K562 (cell line): ENCODE results near the gene RNU5D-1. TPM values are rescaled to one million over a fixed set of nuclear protein-coding genes. Genes with fewer than 3 reads are reported as not detected.

ENCODE experiments used
- ERF ChIP-seq: fragments of 450-650 bp; formaldehyde crosslinking; IDR thresholded peaks from 2 replicates; pipeline ENCODE4 v1.4.0; 2020; ENCODE audit warnings: mild to moderate bottlenecking, mixed read lengths
- HNRNPL ChIP-seq: fragments of 200-400 bp; formaldehyde crosslinking; IDR thresholded peaks from 2 replicates; pipeline ENCODE4 v1.6.1; 2017; ENCODE audit warnings: low read depth, mild to moderate bottlenecking, low read length
- HOXB6 ChIP-seq: fragments of 250-450 bp; sonication (Bioruptor Pico); IDR thresholded peaks from 2 replicates; pipeline ENCODE4 v1.5.1; 2022; ENCODE audit warnings: mild to moderate bottlenecking, borderline replicate concordance
- MAZ ChIP-seq, 2 experiments: fragments of 450-650 bp in 1 of 2; sonication (generic) in 1 of 2; formaldehyde crosslinking; IDR thresholded peaks in 1 of 2; conservative IDR thresholded peaks in 1 of 2; 2 replicates each; pipeline versions ENCODE4 v1.4.0 to v1.5.0; 2020; ENCODE audit warnings: mild to moderate bottlenecking in 1 of 2, missing genetic modification reagents in 1 of 2
- MECOM ChIP-seq: fragments of 250-450 bp; sonication (Bioruptor Pico); IDR thresholded peaks from 2 replicates; pipeline ENCODE4 v1.8.0; 2022; ENCODE audit warnings: inconsistent platforms
- RB1 ChIP-seq: fragments of 450-650 bp; IDR thresholded peaks from 2 replicates; pipeline ENCODE4 v1.6.1; 2017; ENCODE audit warnings: low read depth, mild to moderate bottlenecking
- TOE1 ChIP-seq, 2 experiments: fragments of 450-650 bp in 1 of 2; sonication (generic) in 1 of 2; formaldehyde crosslinking in 1 of 2; IDR thresholded peaks; 2 replicates each; pipeline versions ENCODE4 v1.7.1 to v1.8.0; 2016 to 2022; ENCODE audit warnings: borderline replicate concordance in 2 of 2, mild to moderate bottlenecking in 2 of 2, antibody characterized with exemption in 1 of 2, inconsistent platforms in 1 of 2, low read depth in 1 of 2, missing genetic modification reagents in 1 of 2, moderate library complexity in 1 of 2
- XRCC3 ChIP-seq: fragments of 450-650 bp; IDR thresholded peaks from 2 replicates; pipeline ENCODE4 v1.6.1; 2017; ENCODE audit warnings: mild to moderate bottlenecking, moderate library complexity
- ZNF212 ChIP-seq: fragments of 450-650 bp; formaldehyde crosslinking; IDR thresholded peaks from 2 replicates; pipeline ENCODE4 v1.4.0; 2020; ENCODE audit warnings: mild to moderate bottlenecking
- ZNF239 ChIP-seq: fragments of 250-450 bp; sonication (Bioruptor Pico); IDR thresholded peaks from 2 replicates; pipeline ENCODE4 v1.4.0; 2020; ENCODE audit warnings: mild to moderate bottlenecking
- ZNF436 ChIP-seq: fragments of 250-450, 450-650 bp; sonication (Bioruptor Pico); formaldehyde crosslinking; IDR thresholded peaks from 2 replicates; pipeline ENCODE4 v1.7.0; 2020; ENCODE audit warnings: mild to moderate bottlenecking
- polyA plus RNA-seq, 8 experiments: library from polyadenylated mRNA; depleted of rRNA in 4 of 8; stranded (reverse) in 5 of 8; unstranded in 3 of 8; fragments of >200 nt; fragmentation: Nextera tagmentation in 2 of 8; fragmentation: Illumina TruSeq in 1 of 8; extraction: Ambion mirVana in 2 of 8; extraction: Trizol in 1 of 8; gene quantifications; 2 replicates each; pipeline versions ENCODE4 v1.2.1 to v1.2.3, GENCODE V29; 2011 to 2014; ENCODE audit warnings: inconsistent platforms in 1 of 8, missing spikeins in 1 of 8
- total RNA-seq, 7 experiments: library from RNA; depleted of rRNA in 6 of 7; stranded (reverse); fragments of >200 nt in 6 of 7; fragmentation: Illumina TruSeq in 2 of 7; extraction: Trizol in 2 of 7; gene quantifications; 2 replicates each; pipeline versions ENCODE4 v1.2.1 to v1.2.3, GENCODE V29; 2011 to 2021; ENCODE audit warnings: low replicate concordance in 1 of 7
- TF ChIP-seq, protein P1 (sequence below): sonication (generic); formaldehyde crosslinking; IDR thresholded peaks from 2 replicates; pipeline ENCODE4 v1.8.1; 2023; ENCODE audit warnings: mild to moderate bottlenecking, missing genetic modification reagents
- TF ChIP-seq, protein P2 (sequence below): sonication (generic); formaldehyde crosslinking; IDR thresholded peaks from 2 replicates; pipeline ENCODE4 v1.8.1; 2023; ENCODE audit warnings: mild to moderate bottlenecking, missing genetic modification reagents
- TF ChIP-seq, protein P3 (sequence below): sonication (generic); formaldehyde crosslinking; IDR thresholded peaks from 2 replicates; pipeline ENCODE4 v1.8.0; 2022; ENCODE audit warnings: mild to moderate bottlenecking, low read depth, missing genetic modification reagents
- TF ChIP-seq, protein P4 (sequence below): fragments of 250-450 bp; sonication (Bioruptor Pico); IDR thresholded peaks from 2 replicates; pipeline ENCODE4 v1.5.0; 2021
- TF ChIP-seq, protein P5 (sequence below): IDR thresholded peaks from 2 replicates; pipeline ENCODE4 v1.6.1; 2011; ENCODE audit warnings: borderline replicate concordance, low read depth, mild to moderate bottlenecking, moderate library complexity, low read length; ENCODE audit not compliant: insufficient read depth, poor library complexity, severe bottlenecking

The RNU5D-1 gene
- total and polyA plus RNA-seq, 9 of the 15 experiments (the other 6 are each of a cell fraction or from before 2014, with no cell fraction given): under 0.01 TPM; not detected in 8

DNA sequence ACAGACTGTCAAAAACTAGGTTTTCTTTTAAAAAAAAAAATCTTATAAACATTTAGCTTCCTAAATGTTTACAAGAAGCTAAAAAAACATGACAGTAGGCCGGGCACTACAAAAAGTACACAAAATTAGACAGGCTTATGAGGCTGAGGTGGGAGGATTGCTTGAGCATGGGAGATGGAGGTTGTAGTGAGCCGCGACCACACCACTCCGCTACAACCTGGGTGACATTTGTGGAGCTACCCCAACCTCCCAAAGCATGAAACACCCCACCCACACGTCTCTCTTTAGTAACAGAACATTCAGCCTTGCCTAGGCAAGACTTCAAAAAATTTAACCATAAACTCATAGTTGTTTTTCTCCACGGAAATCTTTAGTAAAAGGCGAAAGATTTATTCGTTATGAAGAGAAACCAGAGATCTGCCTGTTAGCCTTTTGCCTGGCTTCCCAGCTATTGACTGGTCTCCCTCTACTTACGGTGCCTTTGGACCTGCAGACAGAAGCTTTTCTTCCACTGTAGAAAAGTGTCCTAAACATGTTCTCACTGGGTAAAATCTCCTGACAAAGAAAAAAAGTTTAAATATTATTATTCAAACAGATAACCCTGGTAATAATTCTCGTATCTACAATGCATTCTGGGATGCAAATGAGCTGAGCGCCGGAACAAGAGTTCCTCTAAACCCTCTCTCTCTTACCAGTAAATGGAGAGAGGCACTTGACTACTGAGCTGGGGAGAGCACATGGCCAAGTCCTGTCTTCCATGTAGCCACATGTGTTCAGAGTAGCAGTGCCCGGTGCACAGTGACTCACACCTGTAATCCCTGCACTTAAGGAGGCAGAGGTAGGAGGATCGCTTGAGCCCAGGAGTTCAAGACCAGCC is 9.2 kb downstream of the RNU5D-1 start (continued):
- TF ChIP-seq, protein P1, sequence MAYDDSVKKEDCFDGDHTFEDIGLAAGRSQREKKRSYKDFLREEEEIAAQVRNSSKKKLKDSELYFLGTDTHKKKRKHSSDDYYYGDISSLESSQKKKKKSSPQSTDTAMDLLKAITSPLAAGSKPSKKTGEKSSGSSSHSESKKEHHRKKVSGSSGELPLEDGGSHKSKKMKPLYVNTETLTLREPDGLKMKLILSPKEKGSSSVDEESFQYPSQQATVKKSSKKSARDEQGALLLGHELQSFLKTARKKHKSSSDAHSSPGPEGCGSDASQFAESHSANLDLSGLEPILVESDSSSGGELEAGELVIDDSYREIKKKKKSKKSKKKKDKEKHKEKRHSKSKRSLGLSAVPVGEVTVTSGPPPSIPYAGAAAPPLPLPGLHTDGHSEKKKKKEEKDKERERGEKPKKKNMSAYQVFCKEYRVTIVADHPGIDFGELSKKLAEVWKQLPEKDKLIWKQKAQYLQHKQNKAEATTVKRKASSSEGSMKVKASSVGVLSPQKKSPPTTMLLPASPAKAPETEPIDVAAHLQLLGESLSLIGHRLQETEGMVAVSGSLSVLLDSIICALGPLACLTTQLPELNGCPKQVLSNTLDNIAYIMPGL (CRISPR knock-in tag): peak; percentile 75
- TF ChIP-seq ERF (CRISPR knock-in tag): peak; percentile 100
- TF ChIP-seq TOE1 (IDR thresholded peaks at IDR 0.05; ENCODE audit: borderline replicate concordance): peak; percentile 92
- TF ChIP-seq TOE1 (CRISPR knock-in tag; IDR thresholded peaks at IDR 0.05; ENCODE audit: borderline replicate concordance, low read depth): peak; percentile 99; the same call in 1 of the 2 replicates
- TF ChIP-seq, protein P2, sequence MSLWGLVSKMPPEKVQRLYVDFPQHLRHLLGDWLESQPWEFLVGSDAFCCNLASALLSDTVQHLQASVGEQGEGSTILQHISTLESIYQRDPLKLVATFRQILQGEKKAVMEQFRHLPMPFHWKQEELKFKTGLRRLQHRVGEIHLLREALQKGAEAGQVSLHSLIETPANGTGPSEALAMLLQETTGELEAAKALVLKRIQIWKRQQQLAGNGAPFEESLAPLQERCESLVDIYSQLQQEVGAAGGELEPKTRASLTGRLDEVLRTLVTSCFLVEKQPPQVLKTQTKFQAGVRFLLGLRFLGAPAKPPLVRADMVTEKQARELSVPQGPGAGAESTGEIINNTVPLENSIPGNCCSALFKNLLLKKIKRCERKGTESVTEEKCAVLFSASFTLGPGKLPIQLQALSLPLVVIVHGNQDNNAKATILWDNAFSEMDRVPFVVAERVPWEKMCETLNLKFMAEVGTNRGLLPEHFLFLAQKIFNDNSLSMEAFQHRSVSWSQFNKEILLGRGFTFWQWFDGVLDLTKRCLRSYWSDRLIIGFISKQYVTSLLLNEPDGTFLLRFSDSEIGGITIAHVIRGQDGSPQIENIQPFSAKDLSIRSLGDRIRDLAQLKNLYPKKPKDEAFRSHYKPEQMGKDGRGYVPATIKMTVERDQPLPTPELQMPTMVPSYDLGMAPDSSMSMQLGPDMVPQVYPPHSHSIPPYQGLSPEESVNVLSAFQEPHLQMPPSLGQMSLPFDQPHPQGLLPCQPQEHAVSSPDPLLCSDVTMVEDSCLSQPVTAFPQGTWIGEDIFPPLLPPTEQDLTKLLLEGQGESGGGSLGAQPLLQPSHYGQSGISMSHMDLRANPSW (CRISPR knock-in tag): peak; percentile 93; the same call in 1 of the 2 replicates
- peak; percentile 91 for TF ChIP-seq MECOM (CRISPR knock-in tag)
- TF ChIP-seq ZNF239 (CRISPR knock-in tag): peak; percentile 70
- peak; percentile 96 for TF ChIP-seq RB1
- TF ChIP-seq ZNF436 (CRISPR knock-in tag): peak; percentile 99
- no peak for TF ChIP-seq XRCC3
- TF ChIP-seq HOXB6 (CRISPR knock-in tag): peak; percentile 99
- TF ChIP-seq HNRNPL: peak; percentile 99
- peak; percentile 97 for TF ChIP-seq ZNF212
- TF ChIP-seq, protein P3, sequence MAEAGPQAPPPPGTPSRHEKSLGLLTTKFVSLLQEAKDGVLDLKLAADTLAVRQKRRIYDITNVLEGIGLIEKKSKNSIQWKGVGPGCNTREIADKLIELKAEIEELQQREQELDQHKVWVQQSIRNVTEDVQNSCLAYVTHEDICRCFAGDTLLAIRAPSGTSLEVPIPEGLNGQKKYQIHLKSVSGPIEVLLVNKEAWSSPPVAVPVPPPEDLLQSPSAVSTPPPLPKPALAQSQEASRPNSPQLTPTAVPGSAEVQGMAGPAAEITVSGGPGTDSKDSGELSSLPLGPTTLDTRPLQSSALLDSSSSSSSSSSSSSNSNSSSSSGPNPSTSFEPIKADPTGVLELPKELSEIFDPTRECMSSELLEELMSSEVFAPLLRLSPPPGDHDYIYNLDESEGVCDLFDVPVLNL (CRISPR knock-in tag): peak; percentile 81; the same call in 1 of the 2 replicates
- TF ChIP-seq MAZ (CRISPR knock-in tag; conservative IDR thresholded peaks at IDR 0.05 in 1 of 2, IDR thresholded peaks at IDR 0.05 in 1 of 2): peak; percentile 97 to 99
- TF ChIP-seq, protein P4, sequence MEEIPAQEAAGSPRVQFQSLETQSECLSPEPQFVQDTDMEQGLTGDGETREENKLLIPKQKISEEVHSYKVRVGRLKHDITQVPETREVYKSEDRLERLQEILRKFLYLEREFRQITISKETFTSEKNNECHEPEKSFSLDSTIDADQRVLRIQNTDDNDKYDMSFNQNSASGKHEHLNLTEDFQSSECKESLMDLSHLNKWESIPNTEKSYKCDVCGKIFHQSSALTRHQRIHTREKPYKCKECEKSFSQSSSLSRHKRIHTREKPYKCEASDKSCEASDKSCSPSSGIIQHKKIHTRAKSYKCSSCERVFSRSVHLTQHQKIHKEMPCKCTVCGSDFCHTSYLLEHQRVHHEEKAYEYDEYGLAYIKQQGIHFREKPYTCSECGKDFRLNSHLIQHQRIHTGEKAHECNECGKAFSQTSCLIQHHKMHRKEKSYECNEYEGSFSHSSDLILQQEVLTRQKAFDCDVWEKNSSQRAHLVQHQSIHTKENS: peak; percentile 99
- TF ChIP-seq, protein P5, sequence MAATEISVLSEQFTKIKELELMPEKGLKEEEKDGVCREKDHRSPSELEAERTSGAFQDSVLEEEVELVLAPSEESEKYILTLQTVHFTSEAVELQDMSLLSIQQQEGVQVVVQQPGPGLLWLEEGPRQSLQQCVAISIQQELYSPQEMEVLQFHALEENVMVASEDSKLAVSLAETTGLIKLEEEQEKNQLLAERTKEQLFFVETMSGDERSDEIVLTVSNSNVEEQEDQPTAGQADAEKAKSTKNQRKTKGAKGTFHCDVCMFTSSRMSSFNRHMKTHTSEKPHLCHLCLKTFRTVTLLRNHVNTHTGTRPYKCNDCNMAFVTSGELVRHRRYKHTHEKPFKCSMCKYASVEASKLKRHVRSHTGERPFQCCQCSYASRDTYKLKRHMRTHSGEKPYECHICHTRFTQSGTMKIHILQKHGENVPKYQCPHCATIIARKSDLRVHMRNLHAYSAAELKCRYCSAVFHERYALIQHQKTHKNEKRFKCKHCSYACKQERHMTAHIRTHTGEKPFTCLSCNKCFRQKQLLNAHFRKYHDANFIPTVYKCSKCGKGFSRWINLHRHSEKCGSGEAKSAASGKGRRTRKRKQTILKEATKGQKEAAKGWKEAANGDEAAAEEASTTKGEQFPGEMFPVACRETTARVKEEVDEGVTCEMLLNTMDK: peak; percentile 24
